Left ventricle myocardium superior (tissue), 1 donor: ENCODE measurements around the gene DSTN. TPM values are rescaled to one million over a fixed set of nuclear protein-coding genes. Genes with fewer than 3 reads are reported as not detected.

Experiments
- ATAC-seq: fragments of 200-7000 bp; cut with Tn5 transposase; one replicate; pipeline ENCODE4 v1.9.1; 2020; ENCODE audit warnings: mild to moderate bottlenecking, moderate library complexity
- DNase-seq: peaks from one replicate; pipeline ENCODE4 v3.0.0-alpha.2; 2020
- intact Hi-C: fragments of 100-400 bp; cut with micrococcal nuclease; formaldehyde crosslinking; loops from one replicate; pipeline ENCODE4 v1.11.0; 2022
- total RNA-seq: library from RNA; stranded (reverse); fragmentation: NEBNext Ultra II Directional; extraction: Animal tissue kit (Norgen Biotek cat#: 25700); gene quantifications from one replicate; pipeline ENCODE4 v1.2.1, GENCODE V29; 2021
- donor health status: DM: no; HTN: yes; CAD: no; lungs with severe emphysema.

DSTN gene
- total RNA-seq, 1 donor from 2014 or later, result 836 TPM

DNA sequence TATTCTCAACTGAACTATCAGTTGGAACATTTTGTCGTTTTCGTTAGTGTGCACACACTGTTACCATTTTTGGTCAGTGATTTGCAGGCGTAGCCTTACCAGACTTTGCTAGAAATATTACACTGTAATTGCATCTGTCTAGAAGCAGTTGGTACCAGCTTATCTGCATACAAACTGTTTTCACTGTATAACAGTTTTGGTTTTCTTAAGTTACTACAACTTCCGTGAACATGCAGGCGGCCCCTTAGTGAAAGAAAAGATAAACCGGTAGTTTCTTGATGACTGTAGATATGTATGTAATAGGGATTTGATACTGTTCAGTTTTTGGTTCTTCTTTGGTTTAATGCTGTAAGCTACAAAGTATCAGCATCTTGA, 1.3 kb downstream of the DSTN start:
- intact Hi-C loops, result no loop called here
- DNase-seq, result no peak
- no peak for ATAC-seq

DNA sequence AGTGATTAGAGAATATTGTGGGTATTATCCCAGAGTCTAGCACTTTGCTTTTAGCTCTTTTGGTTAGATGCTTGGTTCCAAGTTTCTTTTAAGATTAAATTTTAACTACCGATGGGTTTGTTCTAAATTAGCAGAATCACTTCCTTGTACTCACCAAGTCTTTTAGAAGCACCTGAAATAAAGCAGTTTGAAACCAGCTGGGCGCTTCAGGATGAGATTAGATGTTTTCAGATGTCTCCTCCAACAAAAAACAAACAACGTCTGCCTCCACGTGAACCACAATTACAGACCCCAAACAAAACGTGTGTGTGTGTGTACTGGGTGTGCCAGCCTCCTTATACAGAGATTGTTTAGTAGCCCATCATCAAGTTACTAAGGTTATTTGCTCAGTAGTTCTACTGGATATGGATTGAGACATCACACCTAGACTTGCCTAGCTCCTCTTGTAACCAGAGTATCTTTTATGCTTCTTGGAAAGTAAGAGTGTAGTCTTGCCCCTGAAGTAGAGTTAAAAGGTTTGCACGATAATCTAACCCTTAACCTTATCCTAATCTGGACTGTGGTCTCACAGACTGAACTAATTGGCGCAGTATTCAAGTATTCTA, 2.3 kb downstream of the DSTN start:
- no peak for DNase-seq
- intact Hi-C loops, result no loop called here
- no peak for ATAC-seq

DNA sequence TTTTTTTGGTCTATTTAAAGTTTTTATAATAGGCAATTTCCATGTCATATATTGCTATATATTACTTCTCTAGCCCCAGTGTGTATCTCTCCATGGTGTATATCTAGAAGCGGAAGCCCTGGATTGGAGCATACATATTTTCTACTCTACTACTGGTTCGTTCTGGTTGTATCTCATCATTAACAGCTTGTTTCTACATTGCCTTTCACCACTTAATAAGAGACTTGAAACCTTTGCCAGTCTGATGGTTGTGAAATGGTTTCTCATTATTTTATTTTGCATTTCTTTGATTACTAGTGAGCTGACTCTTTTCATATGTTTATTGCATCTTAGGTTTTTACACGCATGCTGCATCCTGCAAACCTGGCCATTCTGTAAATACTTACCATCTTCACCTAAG, 3.6 kb downstream of the DSTN start:
- DNase-seq (no peak), ATAC-seq (no peak)
- intact Hi-C loops, result no loop called here

DNA sequence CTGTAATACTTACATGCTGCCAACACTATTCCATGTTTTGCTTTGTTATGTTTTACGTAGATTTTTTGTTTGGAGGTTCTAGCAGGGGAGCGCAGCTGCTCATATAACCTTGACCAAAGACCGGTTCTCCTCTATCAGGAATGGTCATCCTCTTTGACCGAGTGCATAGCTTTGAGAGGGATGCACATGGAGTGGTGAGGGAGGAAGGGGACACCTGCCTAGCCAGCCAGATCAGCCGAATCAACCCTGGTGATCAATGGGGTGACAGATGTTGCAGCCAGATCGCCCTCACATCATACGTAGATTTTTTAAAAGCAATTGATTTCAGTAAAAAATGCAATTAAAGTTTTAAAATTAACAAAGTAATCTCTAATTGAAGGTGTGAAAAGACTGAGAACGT, 6.3 kb downstream of the DSTN start:
- ATAC-seq (no peak), DNase-seq (no peak)
- intact Hi-C loops, result no loop called here

DNA sequence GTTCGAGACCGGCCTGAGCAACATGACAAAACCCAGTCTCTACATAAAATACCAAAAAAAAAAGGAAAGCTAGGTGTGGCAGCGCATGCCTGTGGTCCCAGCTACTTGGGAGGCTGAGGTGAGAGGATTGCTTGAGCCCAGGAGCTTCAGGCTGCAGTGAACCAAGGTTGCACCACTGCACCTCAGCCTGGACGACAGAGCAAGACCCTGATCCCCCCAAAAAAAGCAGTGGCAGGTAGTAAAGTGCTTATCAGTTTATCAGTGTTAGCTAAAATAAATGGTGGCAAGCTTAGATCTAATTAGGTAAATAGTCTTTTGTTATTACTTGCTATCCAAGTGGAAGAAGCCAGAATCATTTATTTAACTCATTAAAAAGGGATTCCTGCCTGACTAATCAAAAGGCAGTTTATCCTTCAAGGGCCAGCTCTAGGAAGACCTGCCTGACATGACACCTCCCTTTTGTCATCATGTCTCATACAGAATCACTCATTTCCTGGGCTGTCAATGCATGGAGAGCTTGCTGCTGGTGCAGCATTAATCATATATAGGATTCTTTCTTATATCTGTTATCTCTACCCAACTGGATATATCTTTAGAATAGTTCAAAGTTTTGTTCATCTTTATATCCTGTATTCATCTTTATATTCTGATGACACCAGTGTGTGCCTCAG, 9.6 kb downstream of the DSTN start:
- DNase-seq (no peak), ATAC-seq (no peak)
- intact Hi-C loops, result no loop called here

DNA sequence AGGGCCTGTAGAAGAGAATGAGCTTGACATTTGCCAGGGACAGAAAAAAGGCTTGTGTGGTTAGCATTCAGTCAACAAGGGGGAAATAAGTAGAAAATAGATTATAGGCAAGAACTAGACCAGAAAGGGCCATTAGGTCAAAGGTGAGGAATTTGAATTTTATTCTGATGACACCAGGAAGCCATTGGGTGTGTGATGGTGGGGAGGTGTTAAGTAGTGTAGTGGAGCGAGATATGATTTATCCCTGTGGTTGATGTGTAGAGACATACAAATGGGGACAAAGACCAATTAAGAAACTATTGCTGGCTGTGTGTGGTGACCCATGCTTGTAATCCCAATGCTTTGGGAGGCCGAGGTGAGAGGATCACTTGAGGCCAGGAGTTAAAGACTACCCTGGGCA, 11.0 kb downstream of the DSTN start:
- DNase-seq, result no peak
- no peak for ATAC-seq
- intact Hi-C loops, result no loop called here

DNA sequence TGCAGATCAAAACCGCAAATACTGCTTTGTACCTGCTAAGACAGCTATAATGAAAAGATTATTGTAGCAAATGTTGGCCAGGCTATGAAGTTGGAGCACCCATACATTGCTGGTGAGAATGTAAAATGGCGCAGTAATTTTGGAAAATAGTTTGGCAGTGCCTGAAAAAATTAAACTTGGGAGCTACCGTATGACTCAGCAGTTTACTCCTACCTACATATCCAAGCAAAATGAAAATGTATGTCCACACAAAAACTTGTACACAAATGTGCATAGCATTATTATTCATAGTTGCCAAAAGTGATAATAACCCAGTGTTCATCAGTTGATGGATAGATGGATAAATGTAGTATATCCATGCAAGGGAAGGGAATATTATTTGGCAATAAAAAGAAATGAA, 13.3 kb downstream of the DSTN start:
- intact Hi-C loops, result no loop called here
- ATAC-seq (no peak), DNase-seq (no peak)

DNA sequence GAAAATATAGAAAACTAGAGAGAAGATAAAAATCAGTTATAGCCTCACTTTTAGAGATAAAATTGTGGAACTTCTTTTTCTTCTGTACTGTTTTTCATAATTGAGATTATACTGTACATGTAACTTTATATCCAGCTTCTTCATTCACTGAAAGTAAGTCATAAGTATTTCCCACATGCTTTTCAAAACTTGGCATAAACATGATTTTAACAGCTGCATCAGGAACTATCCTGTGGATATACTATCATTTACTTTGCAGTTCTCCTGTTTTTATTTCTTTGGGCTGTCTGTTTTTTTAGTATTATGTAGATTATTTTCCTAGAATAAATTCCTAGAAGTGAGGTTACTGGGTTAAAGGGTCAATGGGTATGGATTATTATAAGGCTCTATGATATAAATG, 14.8 kb downstream of the DSTN start:
- no peak for ATAC-seq
- DNase-seq, result no peak
- intact Hi-C loops, result no loop called here

DNA sequence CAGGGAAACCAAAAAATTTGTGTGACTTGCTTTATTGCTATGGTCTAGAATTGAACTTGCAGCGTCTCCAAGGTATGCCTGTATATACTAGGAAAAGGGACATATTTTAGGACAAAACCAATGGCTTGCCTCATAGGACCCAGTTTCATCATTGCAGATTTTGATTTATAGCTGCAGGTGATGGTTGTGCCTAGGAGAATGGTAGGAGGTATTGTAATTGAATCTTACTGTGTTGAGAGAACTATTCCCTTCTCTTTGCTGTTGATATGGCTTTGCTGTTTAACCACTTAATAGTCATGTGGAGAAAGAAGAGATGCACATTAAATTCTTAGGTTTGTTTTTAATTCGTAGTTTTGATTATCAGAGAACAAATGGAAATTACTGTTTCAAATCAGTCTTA, 16.4 kb downstream of the DSTN start:
- intact Hi-C loops, result no loop called here
- DNase-seq (no peak), ATAC-seq (no peak)

DNA sequence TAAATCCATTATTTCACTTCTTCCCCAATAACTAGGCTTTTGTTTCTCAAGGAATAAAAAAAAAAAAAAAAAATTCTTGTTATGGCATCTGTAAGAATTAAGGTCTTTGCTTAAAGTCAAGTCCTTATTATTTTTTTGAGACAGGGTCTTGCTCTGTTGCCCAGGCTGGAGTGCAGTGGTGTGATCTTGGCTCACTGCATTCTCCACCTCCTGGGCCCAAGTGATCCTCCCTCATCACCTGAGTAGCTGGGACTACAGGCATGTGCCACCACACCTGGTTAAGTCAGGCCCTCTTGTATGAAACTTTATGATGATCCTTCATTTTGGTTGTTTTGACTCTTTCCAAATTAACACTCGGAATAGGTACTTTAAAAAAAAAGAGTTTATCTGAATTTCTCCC, 17.3 kb downstream of the DSTN start:
- no peak for DNase-seq
- intact Hi-C loops, result no loop called here
- no peak for ATAC-seq

DNA sequence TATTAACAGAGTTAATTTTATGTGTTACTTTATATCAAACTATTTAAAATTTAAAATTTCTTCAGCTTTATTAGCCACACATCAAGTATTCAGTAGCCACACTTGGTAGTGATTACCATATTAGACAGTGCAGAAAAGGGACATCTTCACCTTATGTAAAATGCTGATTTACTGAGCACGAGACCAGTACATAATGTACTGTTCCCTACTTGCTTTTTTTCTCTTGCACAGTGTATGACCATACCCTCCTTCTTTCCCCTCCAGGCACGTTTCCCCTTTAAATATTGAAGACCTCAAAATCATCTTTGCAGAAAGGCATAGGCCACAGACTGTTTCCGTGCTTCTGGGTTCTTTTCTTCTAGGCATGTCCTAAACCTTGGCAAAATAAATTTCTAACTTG, 17.9 kb downstream of the DSTN start:
- DNase-seq (no peak), ATAC-seq (peak; percentile 29)
- intact Hi-C loops, result no loop called here

DNA sequence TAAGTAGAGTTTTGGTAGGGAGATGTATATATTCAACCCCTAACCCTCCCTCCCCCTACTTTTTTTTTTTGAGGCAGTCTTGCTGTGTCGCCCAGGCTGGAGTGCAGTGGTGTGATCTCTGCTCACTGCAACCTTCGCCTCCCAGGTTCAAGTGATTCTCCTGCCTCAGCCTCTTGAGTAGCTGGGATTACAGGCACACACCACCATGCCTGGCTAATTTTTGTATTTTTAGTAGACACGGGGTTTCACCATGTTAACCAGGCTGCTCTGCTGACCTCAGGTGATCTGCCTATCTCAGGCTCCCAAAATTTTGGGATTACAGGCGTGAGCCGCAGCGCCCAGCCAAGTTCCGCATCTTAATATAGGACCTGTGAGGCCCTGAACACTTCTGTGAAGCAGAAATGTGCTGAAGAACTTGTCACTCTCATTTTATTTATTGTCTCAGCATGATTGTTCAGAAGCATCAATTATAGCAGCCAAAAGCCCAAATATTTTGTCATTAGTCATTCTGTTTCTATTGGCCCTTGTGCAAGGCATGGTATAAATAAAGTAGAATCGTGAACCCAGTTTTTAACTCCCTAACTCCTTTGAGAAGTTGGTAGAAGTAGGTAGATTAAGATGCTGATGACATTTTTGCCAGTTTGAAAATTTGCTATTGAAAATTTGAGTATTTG, 19.4 kb downstream of the DSTN start:
- DNase-seq, result no peak
- peak; percentile 76 for ATAC-seq
- intact Hi-C loops, result no loop called here

DNA sequence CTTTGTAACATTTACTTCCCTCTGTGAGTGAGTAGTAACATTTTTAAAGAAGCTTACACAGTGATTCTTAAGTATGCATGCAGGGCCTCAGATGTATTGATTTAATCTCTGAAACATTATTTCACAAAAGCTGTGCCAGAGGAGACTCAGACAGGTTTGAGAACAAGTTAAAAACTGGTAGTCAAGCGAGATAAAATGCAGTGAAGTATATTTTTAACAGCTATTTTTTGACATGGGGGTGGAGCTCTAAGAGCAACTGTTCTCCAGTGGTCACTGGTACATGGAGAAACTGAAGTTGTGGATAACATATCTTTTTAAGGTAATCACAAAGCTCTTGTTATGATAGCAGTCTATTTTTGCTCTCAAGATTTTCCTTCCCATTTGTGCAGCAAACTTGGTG, 20.4 kb downstream of the DSTN start:
- intact Hi-C loops, result no loop called here
- ATAC-seq, result peak; percentile 51
- DNase-seq, result no peak

DNA sequence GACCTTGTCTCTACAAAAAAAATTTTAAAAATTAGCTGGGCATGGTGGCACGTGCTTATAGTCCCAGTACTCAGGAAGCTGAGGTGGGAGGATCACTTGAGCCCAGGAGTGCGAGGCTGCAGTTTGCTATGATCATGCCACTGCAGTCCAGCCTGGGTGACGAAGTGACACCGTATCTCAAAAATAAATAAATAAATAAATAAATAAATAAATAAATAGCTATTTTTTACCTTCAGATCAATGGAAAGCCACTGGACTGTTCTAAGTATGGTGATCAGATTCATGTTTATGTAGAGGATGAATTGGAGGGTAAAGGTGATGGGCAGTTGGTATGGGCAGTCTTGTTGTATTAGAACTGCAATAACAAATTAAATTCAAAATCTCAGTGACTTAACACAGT, 24.0 kb downstream of the DSTN start:
- no peak for DNase-seq
- ATAC-seq, result no peak
- intact Hi-C loops, result no loop called here

DNA sequence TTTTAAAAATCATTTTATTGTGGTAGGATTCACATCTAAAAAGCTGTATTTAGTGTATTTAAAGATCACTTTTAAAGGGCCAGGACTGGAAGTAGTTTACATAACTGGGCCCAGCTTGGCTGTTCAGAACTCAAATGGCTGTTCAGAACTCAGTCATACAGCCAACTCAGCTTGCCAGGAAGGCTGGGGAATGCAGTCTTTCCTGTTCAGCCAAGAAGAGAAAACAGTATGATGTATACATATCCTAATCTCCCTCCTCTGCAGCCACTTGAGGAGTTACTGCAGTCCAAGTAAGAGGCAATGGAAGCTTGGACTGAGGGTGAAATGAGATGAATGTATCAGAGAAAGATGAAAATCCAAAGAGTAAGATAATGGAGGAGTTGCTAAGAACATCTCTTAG, 24.6 kb downstream of the DSTN start:
- intact Hi-C loops, result no loop called here
- ATAC-seq (peak; percentile 66), DNase-seq (no peak)

DNA sequence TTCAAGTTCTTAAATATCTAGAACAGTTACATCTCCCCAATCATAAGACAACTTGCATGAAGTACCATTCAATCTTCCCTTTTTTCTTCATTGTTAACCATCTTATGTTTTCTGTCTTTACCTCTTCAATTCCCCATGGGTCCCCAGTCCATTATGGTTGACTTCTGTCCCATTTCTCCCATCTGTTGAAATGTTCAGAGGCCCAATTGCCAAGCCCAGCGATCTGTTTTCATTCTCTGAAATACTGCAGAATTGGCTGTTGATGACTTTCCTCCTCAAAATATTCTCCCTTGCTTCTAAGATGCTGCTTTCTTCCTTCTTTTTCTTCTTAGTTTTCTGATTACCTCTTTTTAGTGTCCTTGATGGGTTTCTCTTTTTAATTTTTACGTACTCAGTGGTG, 26.0 kb downstream of the DSTN start:
- no peak for DNase-seq
- no peak for ATAC-seq
- intact Hi-C loops, result no loop called here

DNA sequence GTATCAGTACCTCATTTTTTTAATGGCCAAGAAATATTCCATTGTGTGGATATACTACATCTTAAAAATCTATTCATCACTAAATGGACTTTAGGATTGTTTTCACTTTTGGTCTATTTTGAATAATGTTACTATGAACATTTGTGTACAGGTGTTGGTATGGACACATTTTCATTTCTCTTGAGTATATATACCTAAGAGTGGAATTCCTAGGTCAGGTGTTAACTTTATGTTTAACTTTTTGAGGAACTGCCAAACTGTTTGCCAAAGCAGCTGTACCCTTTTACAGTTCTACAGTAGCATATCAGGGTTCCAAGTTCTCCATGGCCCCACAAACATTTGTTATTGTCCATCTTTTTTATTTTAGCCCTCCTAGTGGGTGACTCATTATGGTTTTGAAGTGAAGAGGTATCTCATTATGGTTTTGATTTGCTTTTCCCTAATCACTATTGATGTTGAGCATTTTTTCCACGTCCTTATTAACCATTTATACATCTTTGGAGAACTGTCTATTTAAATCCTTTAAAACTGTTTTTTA, 28.2 kb downstream of the DSTN start:
- ATAC-seq, result no peak
- no peak for DNase-seq
- intact Hi-C loops, result no loop called here

DNA sequence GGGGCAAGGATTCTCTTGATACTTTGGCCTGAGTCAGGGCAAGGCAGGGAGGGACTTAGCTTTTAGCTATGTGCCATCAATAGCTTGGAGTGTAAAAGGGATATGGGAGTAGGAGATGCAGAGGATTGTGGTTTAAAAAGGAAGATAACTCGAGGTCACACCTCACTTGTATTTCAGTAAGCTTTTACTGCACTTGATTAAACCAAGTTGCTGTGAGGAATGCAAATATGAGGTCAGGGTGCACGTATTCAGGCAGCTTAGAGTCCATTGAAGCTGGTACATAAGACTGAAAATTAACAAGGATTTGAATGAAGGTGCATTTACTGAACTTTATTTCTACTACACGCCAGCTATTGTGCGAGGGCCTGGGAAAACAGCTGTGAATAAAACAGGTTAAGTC, 32.1 kb downstream of the DSTN start:
- intact Hi-C loops, result no loop called here
- DNase-seq (no peak), ATAC-seq (no peak)

DNA sequence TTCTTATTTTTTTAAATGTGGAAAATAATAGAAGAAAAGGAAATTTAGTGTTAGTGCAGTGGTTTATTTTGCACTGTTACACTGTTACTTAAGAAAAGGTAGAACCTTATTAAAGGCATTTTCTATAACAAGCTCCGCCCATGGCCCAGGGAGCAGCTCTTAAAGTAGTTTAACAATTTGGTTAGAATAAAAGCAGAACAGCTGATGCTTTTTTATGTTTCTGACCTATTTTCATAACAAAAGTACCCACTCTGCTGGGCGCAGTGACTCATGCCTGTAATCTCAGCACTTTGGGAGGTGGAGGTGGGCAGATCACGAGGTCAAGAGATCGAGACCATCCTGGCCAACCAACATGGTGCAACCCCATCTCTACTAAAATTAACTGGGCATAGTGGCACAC, 32.6 kb downstream of the DSTN start:
- DNase-seq (no peak), ATAC-seq (no peak)
- intact Hi-C loops, result no loop called here

DNA sequence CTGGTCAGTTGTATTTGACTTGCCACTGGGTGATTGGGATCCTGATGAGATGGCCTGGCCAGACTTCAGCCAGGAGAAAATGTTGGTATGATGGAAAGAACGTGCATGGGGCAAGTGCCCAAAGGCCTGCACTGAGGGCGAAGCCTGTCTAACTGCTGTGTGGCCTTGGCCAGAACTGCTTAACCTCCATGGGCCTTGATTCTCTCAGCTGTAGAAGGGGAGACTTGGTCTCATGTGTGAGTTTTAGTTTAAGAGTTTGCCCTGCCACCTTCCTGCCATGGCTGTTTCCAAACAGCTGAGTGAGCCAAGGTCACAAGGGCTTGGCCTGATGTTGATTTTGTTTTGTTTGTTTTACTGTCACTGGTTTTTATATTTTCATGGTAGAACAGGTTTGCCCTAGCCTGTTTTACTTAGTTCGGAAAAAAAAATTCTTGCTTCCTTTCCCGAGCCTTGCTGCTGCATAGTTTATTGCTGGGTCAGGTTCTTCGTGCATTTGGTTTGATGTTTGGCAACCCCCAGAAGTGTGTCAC, 35.3 kb downstream of the DSTN start:
- ATAC-seq (no peak), DNase-seq (no peak)
- intact Hi-C loops, result no loop called here

DNA sequence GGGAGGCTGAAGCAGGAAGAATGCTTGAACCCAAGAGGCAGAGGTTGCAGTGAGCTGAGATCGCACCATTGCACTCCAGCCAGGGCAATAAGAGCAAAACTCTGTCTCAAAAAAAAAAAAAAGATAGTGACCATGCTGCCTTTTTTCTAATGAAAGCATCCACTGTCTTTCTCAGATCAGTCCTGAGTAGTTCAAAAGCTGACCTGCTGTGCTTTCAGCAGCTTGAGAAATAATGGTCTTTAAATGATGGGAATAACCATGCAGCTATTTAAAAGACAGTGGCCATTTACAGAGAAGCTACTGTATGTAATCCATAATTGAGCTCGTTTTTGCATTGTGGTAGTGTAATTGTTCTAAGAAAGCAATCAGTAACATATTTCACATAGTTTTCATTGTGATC, 36.1 kb downstream of the DSTN start:
- ATAC-seq (no peak), DNase-seq (no peak)
- intact Hi-C loops, result no loop called here
